OCI-LY1 (cell line): Measurements from ENCODE around the gene RERE.

Source experiments
- H2AFZ ChIP-seq: fragments of 200-600 bp; sonication (generic), shearing (Covaris generic); 2 replicates; pipeline ENCODE4 v1.6.0; 2014; ENCODE audit warnings: antibody characterized with exemption, mild to moderate bottlenecking, low read length
- H3F3A ChIP-seq: fragments of 200-600 bp; sonication (generic), shearing (Covaris generic); 2 replicates; pipeline ENCODE4 v1.6.0; 2014; ENCODE audit warnings: mild to moderate bottlenecking, antibody characterized with exemption, low read length, moderate library complexity; ENCODE audit not compliant: insufficient read depth
- H3K27ac ChIP-seq: fragments of 200-600 bp; sonication (generic); 2 replicates; pipeline ENCODE4 v1.5.1; 2014; ENCODE audit warnings: low read length, mixed run types, mild to moderate bottlenecking, low read depth; ENCODE audit not compliant: poor library complexity, severe bottlenecking
- H3K27me3 ChIP-seq: fragments of 200-600 bp; sonication (generic); 2 replicates; pipeline ENCODE4 v1.6.0; 2014; ENCODE audit warnings: antibody characterized with exemption, mild to moderate bottlenecking, low read length, moderate library complexity; ENCODE audit not compliant: insufficient read depth
- H3K36me3 ChIP-seq: fragments of 200-600 bp; sonication (generic); 2 replicates; pipeline ENCODE4 v1.6.1; 2014; ENCODE audit warnings: mild to moderate bottlenecking, antibody characterized with exemption, low read length, moderate library complexity, mixed read lengths; ENCODE audit not compliant: insufficient read depth
- H3K4me1 ChIP-seq: fragments of 200-600 bp; sonication (generic); 2 replicates; pipeline ENCODE4 v1.5.1; 2014; ENCODE audit warnings: mild to moderate bottlenecking, low read length, moderate library complexity; ENCODE audit not compliant: insufficient read depth, severe bottlenecking
- H3K4me2 ChIP-seq: fragments of 200-600 bp; sonication (generic), shearing (Covaris generic); 2 replicates; pipeline ENCODE4 v1.6.1; 2014; ENCODE audit warnings: low read length
- H3K4me3 ChIP-seq: fragments of 200-600 bp; sonication (generic); 2 replicates; pipeline ENCODE4 v1.5.1; 2014; ENCODE audit warnings: low read length, low read depth, mild to moderate bottlenecking, mixed read lengths; ENCODE audit not compliant: poor library complexity, severe bottlenecking
- H3K79me2 ChIP-seq: fragments of 200-600 bp; shearing (Covaris generic); 2 replicates; pipeline ENCODE4 v1.6.1; 2016; ENCODE audit warnings: mixed run types, low read length, mixed read lengths; ENCODE audit not compliant: insufficient read depth
- H3K9ac ChIP-seq: fragments of 200-600 bp; sonication (generic), shearing (Covaris generic); 2 replicates; pipeline ENCODE4 v1.6.1; 2014; ENCODE audit warnings: mild to moderate bottlenecking, low read length, mixed read lengths
- H3K9me2 ChIP-seq: fragments of 200-600 bp; sonication (generic), shearing (Covaris generic); 2 replicates; pipeline ENCODE4 v1.6.1; 2014; ENCODE audit warnings: low read depth, mild to moderate bottlenecking, low read length, mixed read lengths
- H3K9me3 ChIP-seq: fragments of 200-600 bp; shearing (Covaris generic); 2 replicates; pipeline ENCODE4 v1.6.1; 2014; ENCODE audit warnings: low read length, mixed read lengths
- H4K20me1 ChIP-seq: fragments of 200-600 bp; sonication (generic), shearing (Covaris generic); 2 replicates; pipeline ENCODE4 v1.6.0; 2016; ENCODE audit warnings: mild to moderate bottlenecking, low read length; ENCODE audit not compliant: insufficient read depth
- CTCF ChIP-seq: fragments of 200-600 bp; sonication (generic), shearing (Covaris generic); IDR thresholded peaks from 2 replicates; pipeline ENCODE4 v1.5.1; 2017; ENCODE audit warnings: mild to moderate bottlenecking, antibody characterized with exemption, low read length, moderate library complexity, mixed read lengths
- EZH2 ChIP-seq: fragments of 200-600 bp; sonication (generic), shearing (Covaris generic); IDR thresholded peaks from 2 replicates; pipeline ENCODE4 v1.8.0; 2017; ENCODE audit warnings: borderline replicate concordance, mixed run types, mild to moderate bottlenecking, antibody characterized with exemption, low read length, moderate library complexity, mixed read lengths

The RERE gene

DNA sequence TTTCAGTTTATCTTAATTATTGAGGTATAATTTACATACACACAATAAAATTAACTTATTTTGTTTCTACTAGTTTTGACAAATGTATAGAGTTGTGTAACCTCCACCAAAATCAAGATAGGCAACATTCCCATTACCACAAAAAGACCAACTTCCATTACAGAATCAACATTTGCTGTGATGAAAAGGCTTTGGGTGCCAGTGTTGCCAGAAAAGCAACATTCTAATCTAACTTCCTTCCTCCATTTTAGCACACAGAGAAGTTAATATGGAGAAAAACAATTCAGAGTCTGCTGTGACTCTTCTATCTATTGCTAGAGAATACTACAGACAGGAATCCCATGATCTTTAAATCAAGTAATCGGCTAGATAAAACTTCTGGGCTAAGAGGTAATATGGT is 245.3 kb downstream of the RERE start:
- Histone ChIP-seq H3K4me3 (no peak overlapping the region), H3K9me2 (no peaks in the 10 kb centered on the region), H3K9me3 (no peaks in the 10 kb centered on the region), H4K20me1 (no peaks in the 10 kb centered on the region), H3K9ac (no peak overlapping the region), H3K79me2 (no peaks in the 10 kb centered on the region), H3K4me1 (peaks cover 13% of the 10 kb centered on the region), H3K27me3 (no peaks in the 10 kb centered on the region), H3K36me3 (no peaks in the 10 kb centered on the region), H3K4me2 (no peak overlapping the region), H2AFZ (no peak overlapping the region), H3F3A (0 out of 2 replicates have a peak, but pooled peaks cover 4% of the 10 kb centered on the region), H3K27ac (no peak overlapping the region)
- no peak for TF ChIP-seq CTCF
- TF ChIP-seq EZH2, result no peak

DNA sequence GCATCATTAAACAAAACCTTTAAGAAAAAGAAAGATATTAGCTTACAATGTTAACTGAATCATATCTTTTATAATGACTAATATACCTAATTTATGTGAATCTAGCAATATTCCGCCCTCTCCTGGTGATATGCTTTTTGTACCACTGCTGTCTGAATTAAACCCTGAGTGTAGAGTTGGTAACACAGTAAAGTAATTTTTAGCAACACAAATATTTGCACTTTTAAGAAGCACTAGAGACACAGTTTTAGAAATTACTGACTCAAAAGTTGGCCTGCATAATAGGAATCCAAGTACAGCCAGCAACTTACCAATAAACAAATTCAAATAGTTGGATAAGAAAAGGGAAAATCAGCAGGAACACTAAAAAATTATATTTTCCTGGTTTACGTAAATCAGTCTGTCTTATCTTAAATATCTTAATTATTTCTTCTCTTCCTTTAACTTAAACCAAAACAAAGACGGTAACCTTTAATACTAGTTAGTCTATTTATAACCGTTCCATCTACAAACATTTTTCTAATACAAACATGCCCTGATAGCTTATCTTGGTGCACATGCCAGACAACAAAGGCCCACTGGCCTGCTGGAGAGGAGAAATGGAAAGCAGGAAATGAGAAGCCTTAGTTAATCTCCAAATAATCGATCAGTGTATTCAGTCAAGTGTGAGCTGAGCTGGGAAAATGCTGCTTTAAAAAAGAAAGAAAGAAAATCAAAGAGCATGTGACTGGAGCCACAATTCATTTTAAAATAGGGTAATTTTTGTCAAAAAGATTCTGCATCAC is 246.0 kb downstream of the RERE start:
- Histone ChIP-seq H3K36me3 (no peaks in the 10 kb centered on the region), H3K9ac (no peak overlapping the region), H3K4me1 (peaks cover 13% of the 10 kb centered on the region), H3K27ac (no peak overlapping the region), H3K9me3 (no peaks in the 10 kb centered on the region), H3K4me2 (no peak overlapping the region), H4K20me1 (no peaks in the 10 kb centered on the region), H3K79me2 (no peaks in the 10 kb centered on the region), H3K27me3 (no peaks in the 10 kb centered on the region), H2AFZ (no peak overlapping the region), H3F3A (0 out of 2 replicates have a peak, but pooled peaks cover 4% of the 10 kb centered on the region), H3K4me3 (no peak overlapping the region), H3K9me2 (no peaks in the 10 kb centered on the region)
- peak; percentile 74 for TF ChIP-seq CTCF
- TF ChIP-seq EZH2, result no peak

- Histone ChIP-seq H3K27me3 (no peaks in the 10 kb centered on the region), H3K27ac (no peak overlapping the region), H4K20me1 (no peaks in the 10 kb centered on the region), H2AFZ (no peak overlapping the region), H3K9me3 (no peaks in the 10 kb centered on the region), H3K4me2 (no peak overlapping the region), H3K4me1 (peaks cover 13% of the 10 kb centered on the region), H3K9ac (no peak overlapping the region), H3K79me2 (no peaks in the 10 kb centered on the region), H3F3A (0 out of 2 replicates have a peak, but pooled peaks cover 4% of the 10 kb centered on the region), H3K36me3 (no peaks in the 10 kb centered on the region), H3K4me3 (no peak overlapping the region), H3K9me2 (no peaks in the 10 kb centered on the region)
- TF ChIP-seq EZH2 (no peak), CTCF (no peak)
Measured at GRCh38 chr1:8570465-8570864, 247.0 kb downstream of the RERE start.
